SK-N-MC (cell line): ENCODE results near the gene UXS1.

Experiments
- EZH2 ChIP-seq: fragments of 200-600 bp; sonication (generic); IDR thresholded peaks from one replicate; pipeline ENCODE4 v1.6.1; 2017; ENCODE audit warnings: antibody characterized with exemption
- FOXP2 ChIP-seq: optimal IDR thresholded peaks from 2 replicates; pipeline ENCODE3; 2011; ENCODE audit warnings: mild to moderate bottlenecking, moderate library complexity; ENCODE audit not compliant: insufficient read depth; ENCODE audit errors: extremely low read length, control extremely low read depth
- POLR2AphosphoS5 ChIP-seq: IDR thresholded peaks from 2 replicates; pipeline ENCODE4 v1.6.1; 2012; ENCODE audit warnings: mild to moderate bottlenecking, low read depth, low read length, borderline replicate concordance

- TF ChIP-seq FOXP2 (no peak), POLR2AphosphoS5 (no peak), EZH2 (no peak)
Observed at GRCh38 chr2:106065983-106066820, 127.9 kb downstream of the UXS1 start.
